Smooth muscle cell (in vitro differentiated cells): Measurements from ENCODE around the gene SPIN1. TPM values are rescaled to one million over a fixed set of nuclear protein-coding genes. Genes with fewer than 3 reads are reported as not detected.

ENCODE experiments used
- DNase-seq: peaks from one replicate; lab custom pipeline; 2025; ENCODE audit not compliant: unreplicated experiment; lab: John Stamatoyannopoulos, UW
- H2AFZ ChIP-seq: fragments of 200-600 bp; sonication (generic); 2 replicates; pipeline ENCODE4 v1.6.0; 2016; ENCODE audit warnings: antibody characterized with exemption, low read depth, mild to moderate bottlenecking
- H3F3A ChIP-seq: fragments of 200-600 bp; sonication (generic); 2 replicates; pipeline ENCODE4 v1.6.0; 2017; ENCODE audit warnings: antibody characterized with exemption, low read depth
- H3K27ac ChIP-seq: fragments of 200-600 bp; sonication (generic); 2 replicates; pipeline ENCODE4 v1.5.1; 2016; ENCODE audit warnings: low read depth, mild to moderate bottlenecking
- H3K27me3 ChIP-seq: fragments of 200-600 bp; sonication (generic); 2 replicates; pipeline ENCODE4 v1.6.1; 2016; ENCODE audit warnings: low read depth, mild to moderate bottlenecking
- H3K36me3 ChIP-seq: fragments of 200-600 bp; sonication (generic); 2 replicates; pipeline ENCODE4 v1.5.1; 2016; ENCODE audit warnings: low read depth
- H3K4me1 ChIP-seq: fragments of 200-600 bp; sonication (generic); 2 replicates; pipeline ENCODE4 v1.5.1; 2016; ENCODE audit warnings: low read depth
- H3K4me2 ChIP-seq: fragments of 200-600 bp; sonication (generic); 2 replicates; pipeline ENCODE4 v1.6.0; 2016; ENCODE audit warnings: mild to moderate bottlenecking
- H3K4me3 ChIP-seq: fragments of 200-600 bp; sonication (generic); 2 replicates; pipeline ENCODE4 v1.5.1; 2016; ENCODE audit warnings: mild to moderate bottlenecking
- H3K79me2 ChIP-seq: fragments of 200-600 bp; sonication (generic); 2 replicates; pipeline ENCODE4 v1.6.0; 2016; ENCODE audit warnings: low read depth, mild to moderate bottlenecking
- H3K9ac ChIP-seq: fragments of 200-600 bp; sonication (generic); 2 replicates; pipeline ENCODE4 v1.6.0; 2016; ENCODE audit warnings: low read depth
- H3K9me3 ChIP-seq: fragments of 200-600 bp; sonication (generic); replicated peaks from 2 replicates; pipeline ENCODE4 v1.5.1; 2016; ENCODE audit warnings: low read depth
- H4K20me1 ChIP-seq: fragments of 200-600 bp; sonication (generic); 2 replicates; pipeline ENCODE4 v1.6.0; 2016; ENCODE audit warnings: low read depth
- WGBS: methylation state at CpG from one replicate; pipeline ENCODE4 v1.1.7; 2016; ENCODE audit warnings: low lambda C conversion rate; 5-methylcytosine and 5-hydroxymethylcytosine counted together
- polyA plus RNA-seq: library from polyadenylated mRNA; unstranded; fragments of >200 nt; fragmentation: Nextera tagmentation; extraction: Ambion mirVana; gene quantifications from 2 replicates; pipeline ENCODE4 v1.2.1, GENCODE V29; 2016
- total RNA-seq: library from RNA; depleted of rRNA; stranded (reverse); fragments of >200 nt; gene quantifications from 2 replicates; pipeline ENCODE4 v1.2.3, GENCODE V29; 2014
- TF ChIP-seq, protein P1 (sequence below): fragments of 200-600 bp; sonication (generic); IDR thresholded peaks from 2 replicates; pipeline ENCODE4 v1.5.1; 2017; ENCODE audit warnings: borderline replicate concordance, mild to moderate bottlenecking, antibody characterized with exemption; ENCODE audit not compliant: insufficient read depth, poor library complexity, severe bottlenecking

The SPIN1 gene
- total and polyA plus RNA-seq, 2 experiments from 2014 or later, result 56.4 to 122 TPM

DNA sequence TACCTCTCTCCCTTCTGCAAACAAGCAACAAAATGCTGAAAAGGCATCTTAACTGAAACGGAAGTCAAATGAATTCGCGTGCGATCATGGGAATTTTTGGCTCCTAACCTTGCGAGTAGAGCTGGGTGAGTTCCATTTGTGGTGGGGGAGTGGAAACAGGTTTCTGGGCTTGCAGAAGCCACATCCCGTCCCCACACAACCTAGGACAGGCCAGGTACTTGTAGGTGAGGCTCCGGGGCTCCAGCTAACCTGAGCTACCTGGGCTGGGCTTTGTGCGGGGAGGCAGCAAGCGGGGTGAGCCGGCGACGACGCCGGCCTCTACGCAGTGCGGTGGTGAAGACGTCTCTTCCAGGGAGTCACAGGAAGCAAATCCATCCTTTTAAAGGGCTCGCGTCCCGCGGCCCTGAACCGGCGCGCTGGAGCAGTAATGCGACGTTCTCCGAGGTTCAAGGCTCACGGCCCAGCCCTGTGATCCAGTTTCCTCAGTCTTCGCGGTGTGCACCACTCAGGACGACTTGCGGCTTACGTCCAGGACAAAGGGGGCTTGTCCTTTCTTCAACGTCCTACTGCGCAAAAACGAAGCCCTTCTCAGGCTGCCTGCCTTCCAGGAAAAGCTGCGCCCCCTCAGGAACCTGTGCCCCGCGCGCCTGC, 567 bp upstream of the SPIN1 start:
- WGBS, result under 1% methylated on average over 40 of the region's 40 CpGs
- H3K4me2 ChIP-seq, result peak overlapping the region; percentile 98
- H3K4me3 ChIP-seq, result peak overlapping the region; percentile 97
- TF ChIP-seq, protein P1, sequence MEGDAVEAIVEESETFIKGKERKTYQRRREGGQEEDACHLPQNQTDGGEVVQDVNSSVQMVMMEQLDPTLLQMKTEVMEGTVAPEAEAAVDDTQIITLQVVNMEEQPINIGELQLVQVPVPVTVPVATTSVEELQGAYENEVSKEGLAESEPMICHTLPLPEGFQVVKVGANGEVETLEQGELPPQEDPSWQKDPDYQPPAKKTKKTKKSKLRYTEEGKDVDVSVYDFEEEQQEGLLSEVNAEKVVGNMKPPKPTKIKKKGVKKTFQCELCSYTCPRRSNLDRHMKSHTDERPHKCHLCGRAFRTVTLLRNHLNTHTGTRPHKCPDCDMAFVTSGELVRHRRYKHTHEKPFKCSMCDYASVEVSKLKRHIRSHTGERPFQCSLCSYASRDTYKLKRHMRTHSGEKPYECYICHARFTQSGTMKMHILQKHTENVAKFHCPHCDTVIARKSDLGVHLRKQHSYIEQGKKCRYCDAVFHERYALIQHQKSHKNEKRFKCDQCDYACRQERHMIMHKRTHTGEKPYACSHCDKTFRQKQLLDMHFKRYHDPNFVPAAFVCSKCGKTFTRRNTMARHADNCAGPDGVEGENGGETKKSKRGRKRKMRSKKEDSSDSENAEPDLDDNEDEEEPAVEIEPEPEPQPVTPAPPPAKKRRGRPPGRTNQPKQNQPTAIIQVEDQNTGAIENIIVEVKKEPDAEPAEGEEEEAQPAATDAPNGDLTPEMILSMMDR, result no peak
- H2AFZ ChIP-seq, result peak overlapping the region; percentile 95
- H3K27ac ChIP-seq, result peak overlapping the region; percentile 88
- peak overlapping the region; percentile 83 for H3K9ac ChIP-seq
- DNase-seq, result peak; percentile 64
- peaks cover 18% of the 10 kb centered on the region for H3K4me1 ChIP-seq
- H3K27me3 ChIP-seq, result no peaks in the 10 kb centered on the region
- peaks cover 29% of the 10 kb centered on the region for H4K20me1 ChIP-seq
- no peaks in the 10 kb centered on the region for H3K9me3 ChIP-seq
- H3F3A ChIP-seq, result no peaks in the 10 kb centered on the region
- no peaks in the 10 kb centered on the region for H3K36me3 ChIP-seq
- H3K79me2 ChIP-seq, result peaks cover 37% of the 10 kb centered on the region

DNA sequence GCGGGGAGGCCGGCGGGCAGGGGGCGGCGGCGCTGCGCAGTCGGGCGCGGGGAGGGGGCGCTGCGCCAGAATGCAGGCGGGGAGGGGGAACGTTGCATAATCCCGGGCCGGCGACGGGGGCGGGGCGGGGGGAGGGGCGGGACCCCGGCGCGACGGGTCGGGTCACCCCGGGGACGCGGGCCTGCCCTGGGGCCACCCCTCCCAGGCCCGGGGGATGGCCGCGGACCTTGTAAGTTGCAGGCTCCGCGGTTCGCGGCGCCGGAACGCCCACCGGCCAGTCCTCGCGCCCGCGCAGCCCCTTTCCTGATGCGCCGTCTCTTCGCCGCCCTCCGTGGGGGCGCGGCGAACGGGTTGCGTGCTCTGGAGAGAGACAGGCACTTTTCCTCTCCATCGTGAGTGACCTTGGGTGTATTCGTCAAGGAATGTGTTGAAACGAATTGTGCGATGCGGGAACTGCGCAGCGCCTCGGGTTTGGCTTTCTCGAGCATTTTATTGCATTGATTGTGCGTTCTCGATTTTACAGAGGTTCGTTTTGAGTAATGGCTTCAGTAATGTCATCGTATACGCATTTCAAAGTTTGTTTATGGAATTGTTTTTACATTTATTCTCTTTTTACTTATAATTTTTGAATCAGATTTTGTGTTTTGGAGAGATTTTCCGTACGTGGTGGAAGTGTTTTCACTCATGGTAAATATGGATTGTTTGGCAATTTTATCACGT, 802 bp downstream of the SPIN1 start:
- peak; percentile 65 for DNase-seq
- TF ChIP-seq, protein P1, result no peak
- Histone ChIP-seq H4K20me1 (peaks cover 43% of the 10 kb centered on the region), H3K4me1 (peaks cover 18% of the 10 kb centered on the region), H3K27ac (peak overlapping the region; percentile 80), H3K79me2 (peaks cover 51% of the 10 kb centered on the region), H3K27me3 (no peaks in the 10 kb centered on the region), H3K9me3 (no peaks in the 10 kb centered on the region), H3K9ac (peak overlapping the region; percentile 87), H3F3A (no peaks in the 10 kb centered on the region), H2AFZ (peak overlapping the region; percentile 1), H3K4me3 (peak overlapping the region; percentile 97), H3K4me2 (peak overlapping the region; percentile 87), H3K36me3 (no peaks in the 10 kb centered on the region)
- under 1% methylated on average over 31 of the region's 71 CpGs for WGBS

DNA sequence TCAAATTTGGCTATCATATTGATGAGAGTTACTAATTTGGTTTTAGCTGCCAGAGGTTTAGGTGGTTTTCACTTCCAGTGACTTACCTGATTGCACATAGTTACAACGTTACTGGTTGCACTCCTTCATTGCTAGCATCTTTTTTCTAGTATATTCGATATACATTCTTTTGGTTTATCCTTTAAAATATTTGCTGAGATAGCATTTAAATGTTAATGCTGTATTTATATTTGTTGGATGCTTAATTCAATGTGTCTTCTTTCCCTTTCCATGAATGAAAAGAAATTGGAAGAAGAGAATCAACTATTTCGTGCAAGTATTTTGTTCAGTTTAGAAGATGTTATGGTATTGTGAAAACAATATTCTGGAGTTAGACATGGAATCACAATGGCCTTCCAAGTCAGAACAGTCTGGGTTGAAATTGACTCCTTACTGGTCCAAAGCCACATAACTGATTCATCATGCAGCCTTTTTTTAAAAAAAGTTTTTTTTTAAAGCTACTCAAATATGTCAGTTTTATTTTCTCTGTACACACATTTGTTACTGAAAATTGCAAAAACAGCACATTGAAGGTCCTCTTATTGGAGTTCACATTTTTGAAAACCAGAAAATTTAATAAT, 2.2 kb downstream of the SPIN1 start:
- no peaks in the 10 kb centered on the region for H3K9me3 ChIP-seq
- peaks cover 18% of the 10 kb centered on the region for H3K4me1 ChIP-seq
- H3K9ac ChIP-seq, result no peak overlapping the region
- no peaks in the 10 kb centered on the region for H3K27me3 ChIP-seq
- whole genome bisulfite sequencing, result 74% methylated on average over 3 of the region's 3 CpGs
- H3K4me2 ChIP-seq, result peak overlapping the region; percentile 87
- no peaks in the 10 kb centered on the region for H3F3A ChIP-seq
- TF ChIP-seq, protein P1, result no peak
- H3K27ac ChIP-seq, result peak overlapping the region; percentile 80
- H4K20me1 ChIP-seq, result peaks cover 55% of the 10 kb centered on the region
- H3K4me3 ChIP-seq, result peak overlapping the region; percentile 97
- no peak for DNase-seq
- H2AFZ ChIP-seq, result no peak overlapping the region
- H3K79me2 ChIP-seq, result peaks cover 65% of the 10 kb centered on the region
- H3K36me3 ChIP-seq, result no peaks in the 10 kb centered on the region
